HG02571 (cell line): ENCODE measurements around the gene STXBP3.
"Not testable (repeated sequence)": the region's sequence is repeated elsewhere in the genome, so short reads cannot be mapped to it uniquely, and the experiment has no call there.

Source experiments
- ATAC-seq: cut with Tn5 transposase; IDR thresholded peaks from one replicate; pipeline ENCODE4 v1.9.1; 2021; ENCODE audit warnings: mild to moderate bottlenecking, moderate library complexity; ENCODE audit not compliant: unreplicated experiment

Gene STXBP3

DNA sequence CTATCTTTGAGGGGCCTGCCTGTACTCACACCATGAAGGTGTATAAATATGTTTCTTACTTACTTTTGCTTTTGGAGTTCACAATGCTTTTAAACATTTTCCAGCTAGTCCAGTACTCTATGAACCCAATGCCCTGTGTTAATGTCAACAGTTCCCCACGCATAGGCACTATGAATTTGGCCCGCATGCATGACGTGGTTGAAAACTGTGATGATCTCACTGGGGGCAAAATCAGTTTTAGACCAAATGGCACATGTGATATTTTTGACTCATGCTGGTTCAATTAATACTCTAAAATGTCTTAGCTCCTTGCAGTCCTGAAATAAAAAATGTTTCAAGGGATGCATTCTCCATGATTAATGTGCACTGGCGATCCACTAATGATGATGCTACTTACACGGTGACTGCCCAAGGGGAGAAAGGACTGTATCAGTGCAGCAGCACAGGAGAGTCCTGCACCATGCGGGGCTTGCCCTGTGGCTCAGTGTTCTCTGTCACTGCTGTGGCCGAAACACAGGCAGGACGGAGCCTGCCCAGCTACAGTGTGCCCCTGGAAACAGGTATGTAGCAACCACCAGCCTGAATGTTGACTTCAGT lies 18.0 kb upstream of the STXBP3 start:
- no peak for ATAC-seq

DNA sequence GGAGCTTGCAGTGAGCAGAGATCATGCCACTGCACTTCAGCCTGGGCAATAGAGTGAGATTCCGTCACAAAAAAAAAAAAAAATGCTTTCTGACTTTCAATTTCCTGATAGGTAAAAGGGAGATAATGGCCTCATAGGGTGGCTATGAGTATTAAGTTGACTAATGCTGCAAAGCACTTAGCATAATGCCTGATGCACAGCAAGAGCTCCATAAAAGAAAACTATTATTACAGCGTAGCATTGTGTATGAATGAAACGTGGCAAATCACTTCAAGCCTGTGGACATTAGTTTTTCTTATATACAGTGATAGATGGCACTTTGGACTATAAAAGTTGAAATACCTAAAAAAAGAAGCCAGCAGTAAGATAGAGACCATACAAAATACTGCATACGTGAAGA lies 17.0 kb upstream of the STXBP3 start:
- no peak for ATAC-seq

DNA sequence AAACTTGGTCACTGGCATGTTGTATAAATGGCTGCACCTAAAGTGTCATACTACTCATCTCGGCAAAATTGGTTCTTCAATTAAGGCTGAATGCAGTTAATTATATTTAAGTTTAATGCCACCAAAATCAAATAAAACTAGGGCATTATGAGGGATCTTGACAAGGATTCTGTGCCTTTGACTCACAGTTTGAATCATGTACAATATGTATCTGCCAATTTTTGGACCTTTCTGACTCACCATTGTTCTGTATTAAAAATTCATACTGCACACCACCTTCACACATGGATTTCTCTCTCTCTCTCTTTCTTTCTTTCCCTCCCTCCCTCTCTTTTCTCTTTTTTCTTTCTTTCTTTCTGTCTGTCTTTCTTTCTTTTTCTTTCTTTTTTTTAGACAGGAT lies 14.1 kb upstream of the STXBP3 start:
- no peak for ATAC-seq

DNA sequence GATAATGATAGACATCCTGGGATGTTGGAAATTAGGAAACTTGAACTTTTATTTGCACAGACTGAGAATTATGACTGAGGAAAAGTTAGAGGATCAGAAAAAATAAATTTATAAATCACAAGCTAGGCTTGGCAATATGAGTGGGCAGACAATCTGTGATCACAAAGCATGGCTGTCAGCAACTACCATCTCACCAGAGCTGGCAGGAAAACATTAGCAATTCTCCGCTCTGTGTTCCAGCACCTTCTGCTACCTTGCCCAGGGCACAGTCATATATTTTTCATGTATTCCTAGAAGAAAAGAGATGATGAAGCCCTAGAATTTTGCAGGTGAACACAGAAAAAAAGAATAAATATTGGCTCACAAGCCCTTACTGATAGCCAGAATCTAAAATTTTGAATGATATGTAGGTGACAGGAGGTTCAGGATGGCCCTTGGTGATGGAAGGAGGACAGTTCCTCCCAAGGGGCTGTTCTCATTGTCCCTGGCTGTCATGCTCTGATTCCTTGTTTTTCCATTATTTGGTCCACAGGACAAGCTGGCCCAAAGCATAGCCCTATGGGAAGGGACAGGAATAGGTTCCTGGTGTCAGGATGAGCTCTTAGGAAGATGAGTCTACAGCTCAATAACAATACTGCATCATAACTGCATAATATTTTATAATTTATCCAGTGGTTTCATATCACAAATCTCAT lies 12.2 kb upstream of the STXBP3 start:
- no peak for ATAC-seq

DNA sequence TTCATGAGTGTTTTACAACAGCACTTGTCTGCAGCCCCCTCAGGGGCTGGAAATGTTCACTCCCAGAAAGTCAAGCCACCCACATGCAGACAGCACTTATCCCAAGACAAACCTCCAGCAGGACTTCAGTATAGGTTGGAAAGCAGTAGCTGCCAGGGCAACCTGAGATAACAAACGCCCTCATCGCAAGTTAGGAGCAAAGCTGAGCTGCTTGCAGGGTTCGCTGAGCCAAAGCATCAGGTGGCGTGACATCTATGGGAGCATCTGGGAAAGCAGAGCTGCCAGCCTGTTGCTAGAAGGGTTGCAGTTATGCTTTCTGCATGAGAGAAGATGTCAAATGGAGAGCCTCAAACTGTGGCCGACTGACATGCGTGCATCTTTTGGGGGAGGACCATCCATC lies 4.2 kb upstream of the STXBP3 start:
- ATAC-seq = no peak

DNA sequence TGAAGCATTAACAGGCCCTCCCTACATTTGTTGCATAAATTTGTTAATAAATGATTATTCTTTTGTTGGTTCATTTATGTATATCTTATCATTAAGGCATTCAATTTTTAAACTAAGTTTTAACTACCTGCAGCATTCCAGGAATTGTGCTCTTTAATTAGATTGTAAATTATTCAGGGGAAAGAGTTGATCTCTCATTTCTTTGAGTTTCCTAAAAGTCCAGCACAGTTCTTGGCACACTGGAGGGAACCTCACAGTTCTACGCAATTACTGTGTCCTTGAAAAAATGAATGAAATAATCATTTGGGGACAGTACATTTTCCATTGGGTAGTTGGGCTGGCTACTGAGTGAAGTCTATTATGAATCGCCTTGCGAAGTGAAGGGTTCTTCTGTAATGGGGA lies 493 bp upstream of the STXBP3 start:
- ATAC-seq = no peak

DNA sequence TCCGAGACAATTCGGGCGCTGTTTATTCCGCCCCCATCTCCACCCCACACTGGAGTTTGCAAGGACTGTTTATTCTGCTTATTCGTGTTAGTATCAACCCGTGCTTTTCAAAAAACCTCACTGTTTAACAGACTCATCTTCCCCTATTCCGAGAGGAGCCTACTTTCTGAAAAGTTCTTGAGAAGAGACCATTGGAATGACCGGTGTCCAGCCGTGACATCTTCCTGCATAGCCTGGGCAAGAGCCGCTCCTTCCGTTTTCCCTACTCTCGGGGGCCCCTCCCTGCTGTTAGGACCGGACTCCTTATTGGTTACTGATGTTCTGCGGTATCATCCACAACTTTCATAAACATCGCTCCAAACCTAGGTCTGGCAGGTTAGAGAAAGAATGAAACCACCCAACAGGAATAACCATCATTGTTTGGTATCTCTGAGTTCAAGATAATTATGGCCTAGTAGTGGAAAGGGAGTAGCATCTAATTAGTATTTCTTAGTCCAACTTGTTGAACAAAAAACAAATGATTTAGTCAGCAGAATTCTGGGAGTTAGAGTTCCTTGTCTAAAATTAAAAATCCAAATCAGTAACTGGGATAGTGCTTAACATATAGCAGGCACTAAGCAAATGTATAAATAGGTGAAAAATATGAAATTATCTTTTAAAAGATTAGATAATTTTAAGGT lies 837 bp downstream of the STXBP3 start:
- peak; percentile 28 for ATAC-seq

DNA sequence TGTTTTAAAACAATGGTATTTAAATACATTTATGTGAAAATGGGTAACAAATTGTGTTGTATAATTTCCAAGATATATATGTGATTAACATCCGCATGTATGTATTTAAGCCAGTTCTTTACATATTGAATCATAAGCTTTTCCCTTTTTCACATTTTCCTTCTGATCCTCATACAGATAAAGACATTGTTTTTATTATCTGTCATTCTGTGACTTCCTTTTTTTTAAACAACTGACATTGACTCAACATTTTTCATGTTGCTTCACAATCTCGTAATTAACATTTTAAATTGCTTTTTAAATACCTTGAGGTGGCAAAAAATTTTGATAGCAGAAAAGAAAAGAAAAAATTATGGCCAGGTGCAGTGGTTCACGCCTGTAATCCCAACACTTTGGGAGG lies 1.4 kb downstream of the STXBP3 start:
- ATAC-seq = no peak

DNA sequence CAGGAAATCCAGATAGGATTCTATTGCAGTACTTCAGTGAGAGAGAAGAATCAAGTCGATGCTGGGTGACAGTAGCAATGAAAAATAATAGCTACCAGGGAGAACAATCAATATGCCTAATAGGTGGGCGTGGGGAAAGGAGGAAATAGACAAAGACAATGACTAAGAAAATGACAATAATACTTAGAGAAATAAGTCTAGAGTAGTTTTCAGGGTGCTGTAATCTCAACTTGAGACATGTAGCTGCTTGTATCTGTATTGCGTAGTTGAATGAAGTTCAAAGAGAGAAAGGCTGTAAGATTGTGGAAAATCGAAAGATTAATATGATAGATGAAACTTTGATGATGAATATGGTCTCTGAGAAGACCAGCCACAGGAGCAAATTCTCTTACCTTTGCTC lies 2.6 kb downstream of the STXBP3 start:
- ATAC-seq = no peak

DNA sequence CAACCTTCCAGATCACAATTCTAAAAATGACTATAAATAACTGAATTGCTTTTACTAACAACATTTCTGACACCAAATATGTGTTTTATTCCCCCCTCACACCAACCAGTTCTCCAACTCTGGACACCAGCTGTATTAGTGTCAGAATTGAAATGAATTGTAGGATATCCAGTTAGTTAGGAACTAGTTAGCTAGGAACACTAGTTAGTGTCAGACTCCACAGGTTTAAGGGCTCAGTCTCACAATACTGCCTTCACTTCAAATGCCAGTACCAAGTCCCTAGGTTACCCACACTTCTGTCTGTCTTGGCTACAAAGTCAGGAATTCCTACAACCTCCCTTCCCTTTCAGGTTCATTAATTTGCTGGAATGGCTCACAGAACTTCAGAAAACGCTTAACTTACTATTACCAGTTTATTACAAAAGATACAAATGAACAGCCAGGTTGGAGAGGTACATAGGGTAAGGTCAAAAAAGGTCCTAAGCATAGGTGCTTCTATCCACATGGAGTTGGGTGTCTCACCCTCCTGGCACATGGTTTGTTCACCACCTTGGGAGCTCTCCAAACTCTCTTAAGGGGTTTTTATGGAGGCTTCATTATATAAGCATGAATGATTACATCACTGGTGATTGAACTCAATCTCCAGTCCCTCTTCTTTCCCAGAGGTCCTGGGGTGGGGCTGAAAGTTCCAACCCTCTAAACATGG lies 4.2 kb downstream of the STXBP3 start:
- no peak for ATAC-seq

DNA sequence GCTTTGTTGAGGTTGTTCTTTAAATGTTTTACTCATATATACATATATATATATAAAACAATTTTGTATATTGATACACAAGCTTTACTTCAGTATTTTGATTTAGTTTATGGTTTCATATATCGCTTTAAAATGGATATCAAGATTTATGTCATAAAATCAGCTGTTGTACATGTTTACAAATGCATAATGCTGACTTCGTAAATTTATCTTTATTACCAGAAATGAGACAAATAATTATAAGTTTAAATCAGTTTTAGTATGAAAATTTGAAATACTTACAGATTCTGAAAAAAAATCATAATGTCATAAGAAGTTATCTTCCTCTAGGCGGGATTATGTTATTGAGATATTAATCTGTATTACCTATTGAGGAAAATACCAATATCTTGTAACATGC lies 6.9 kb downstream of the STXBP3 start:
- ATAC-seq = no peak

DNA sequence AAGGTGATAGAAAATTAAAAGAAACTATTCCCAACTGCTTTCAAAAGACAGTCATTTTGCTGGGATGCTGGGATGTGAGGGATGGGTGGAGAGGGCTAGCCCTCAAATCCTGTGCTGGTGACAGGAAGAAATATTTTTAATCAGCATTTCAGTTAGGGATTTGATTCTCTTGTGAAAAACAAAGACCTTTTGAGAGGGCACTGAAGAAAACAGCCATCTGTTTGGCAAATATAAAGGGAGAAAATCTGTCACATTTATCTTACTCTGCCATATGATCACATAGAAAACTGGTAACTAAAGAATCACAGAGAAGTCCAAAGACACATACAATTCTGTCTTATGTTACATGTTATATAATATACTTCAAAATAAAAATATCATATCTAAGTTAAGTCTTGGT lies 12.3 kb downstream of the STXBP3 start:
- ATAC-seq = no peak

DNA sequence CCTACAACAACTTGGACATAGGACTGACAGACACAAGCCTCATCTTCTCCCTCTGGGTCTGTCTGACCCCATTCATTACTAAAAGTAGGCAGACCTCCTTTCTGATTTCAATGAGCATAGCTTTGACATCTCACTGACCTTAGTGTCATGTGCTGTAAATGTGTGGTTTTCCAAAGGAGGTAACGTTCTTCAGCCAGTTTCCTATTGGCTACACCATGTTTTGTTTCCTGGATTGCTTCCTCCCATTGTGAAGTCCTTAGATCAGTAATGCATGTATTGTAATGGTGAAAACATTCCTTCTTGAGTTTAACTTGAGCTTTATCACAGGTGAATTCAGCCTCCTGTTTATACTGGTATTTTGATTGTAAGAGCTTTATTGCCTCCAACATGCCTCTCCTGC lies 20.6 kb downstream of the STXBP3 start:
- ATAC-seq = no peak

DNA sequence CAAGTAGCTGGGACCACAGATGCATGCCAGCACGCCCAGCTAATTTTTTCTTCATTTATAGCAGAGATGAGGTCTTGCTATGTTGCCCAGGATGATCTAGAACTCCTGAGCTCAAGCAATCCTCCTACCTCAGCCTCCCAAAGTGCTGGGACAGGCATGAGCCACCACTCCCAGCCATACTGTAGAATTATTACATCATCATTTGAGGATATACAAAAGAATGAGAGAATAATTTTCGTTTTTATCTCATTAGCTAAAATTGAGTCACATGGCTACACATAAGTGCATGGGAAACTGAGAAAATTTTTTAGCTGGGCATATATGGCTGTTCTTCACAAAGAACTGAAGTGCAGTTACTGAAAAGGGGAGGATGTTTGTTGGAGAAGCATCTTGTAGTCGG lies 21.2 kb downstream of the STXBP3 start:
- no peak for ATAC-seq

DNA sequence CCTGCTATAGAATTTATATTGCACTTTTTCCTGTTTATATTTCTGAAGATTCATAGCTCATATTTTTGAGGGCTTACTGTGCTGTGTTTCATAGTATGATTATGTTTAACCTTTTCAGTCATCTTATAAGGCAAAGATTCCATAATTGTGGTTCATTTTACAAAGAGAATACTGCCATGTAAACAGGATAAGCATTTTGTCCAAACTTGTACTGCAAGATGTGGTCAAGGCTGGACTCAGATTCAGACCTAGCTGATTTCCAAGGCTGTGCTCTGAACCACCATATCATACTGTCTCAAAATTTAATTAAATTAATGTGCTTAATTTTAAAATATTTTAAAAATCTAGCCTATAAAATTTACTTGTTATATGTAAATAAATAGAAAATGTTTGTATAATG lies 31.4 kb downstream of the STXBP3 start:
- no peak for ATAC-seq

DNA sequence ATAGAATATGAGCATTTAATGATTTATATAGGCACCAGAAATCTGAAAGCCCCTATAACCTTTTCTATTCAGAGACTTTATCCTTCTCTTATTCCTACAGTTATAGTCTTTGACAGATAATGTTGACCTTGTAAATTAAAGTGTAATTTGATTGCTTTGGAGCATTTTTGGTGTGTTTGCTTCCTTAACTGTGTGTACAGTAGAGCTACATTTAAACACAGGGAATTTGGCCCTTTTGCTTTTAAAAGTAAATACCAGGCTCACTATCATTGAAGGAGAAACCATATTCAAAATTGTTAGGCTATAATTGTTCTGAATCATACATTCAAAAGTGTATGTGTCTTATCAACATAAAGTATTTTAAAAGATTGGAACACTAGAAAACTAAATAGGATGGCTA lies 33.0 kb downstream of the STXBP3 start:
- ATAC-seq = no peak

DNA sequence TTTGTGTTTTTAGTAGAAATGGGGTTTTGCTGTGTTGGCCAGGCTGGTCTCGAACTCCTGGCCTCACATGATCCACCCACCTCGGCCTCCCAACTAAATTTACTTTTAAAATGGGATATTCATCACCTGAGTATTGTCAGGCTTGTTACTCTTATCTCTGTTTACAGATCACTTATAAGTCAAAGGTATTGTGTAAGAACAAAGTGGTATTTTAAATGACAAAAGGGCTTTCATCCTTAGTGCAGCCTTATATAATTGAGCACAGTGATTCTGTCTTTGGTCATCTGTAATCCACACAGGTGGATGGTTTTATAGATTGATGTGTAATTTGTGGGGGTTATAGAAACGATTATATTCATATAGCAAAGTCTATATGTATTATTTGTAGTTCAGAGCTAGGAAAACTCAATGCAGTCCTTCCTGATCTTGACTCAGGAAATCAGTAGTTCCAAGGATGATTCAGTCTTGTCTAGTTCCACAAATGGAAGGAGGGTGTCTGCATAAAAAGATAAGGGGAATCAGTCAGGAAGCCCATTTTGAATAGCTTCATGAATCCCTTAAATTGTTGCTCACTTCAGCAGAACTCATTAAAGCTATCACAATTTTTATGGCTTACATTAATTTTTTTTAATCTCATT lies 34.6 kb downstream of the STXBP3 start:
- no peak for ATAC-seq

DNA sequence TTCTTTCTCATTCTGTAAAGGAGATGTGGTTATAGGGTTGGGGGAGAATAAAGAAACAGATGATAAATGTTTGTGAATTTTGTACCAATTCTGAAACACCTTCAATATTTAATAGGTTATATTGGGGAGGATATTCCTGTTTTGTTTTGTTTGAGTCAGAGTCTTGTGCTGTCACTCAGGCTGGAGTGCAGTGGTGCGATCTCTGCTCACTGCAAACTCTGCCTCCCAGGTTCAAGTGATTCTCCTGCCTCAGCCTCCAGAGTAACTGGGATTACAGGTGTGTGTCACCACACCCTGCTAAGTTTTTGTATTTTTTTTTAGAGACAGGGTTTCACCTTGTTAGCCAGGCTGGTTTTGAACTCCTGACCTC lies 35.1 kb downstream of the STXBP3 start:
- ATAC-seq = not testable (repeated sequence)

DNA sequence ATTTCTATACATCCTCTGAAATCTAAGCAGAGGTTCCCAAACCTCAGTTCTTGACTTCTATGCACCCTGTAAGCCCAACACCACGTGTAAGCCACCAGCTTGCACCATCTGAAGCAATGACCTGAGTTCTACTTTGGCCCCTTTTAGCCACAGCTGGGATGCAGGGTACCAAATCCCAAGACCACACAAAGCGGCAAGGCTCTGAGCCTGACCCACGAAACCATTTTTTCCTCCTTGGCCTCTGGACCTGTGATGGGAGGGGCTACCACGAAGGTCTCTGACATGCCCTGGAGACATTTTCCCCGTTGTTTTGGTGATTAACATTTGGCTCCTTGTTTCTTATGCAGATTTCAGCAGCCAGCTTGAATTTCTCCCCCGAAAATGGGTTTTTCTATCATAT lies 38.8 kb downstream of the STXBP3 start:
- ATAC-seq = no peak

DNA sequence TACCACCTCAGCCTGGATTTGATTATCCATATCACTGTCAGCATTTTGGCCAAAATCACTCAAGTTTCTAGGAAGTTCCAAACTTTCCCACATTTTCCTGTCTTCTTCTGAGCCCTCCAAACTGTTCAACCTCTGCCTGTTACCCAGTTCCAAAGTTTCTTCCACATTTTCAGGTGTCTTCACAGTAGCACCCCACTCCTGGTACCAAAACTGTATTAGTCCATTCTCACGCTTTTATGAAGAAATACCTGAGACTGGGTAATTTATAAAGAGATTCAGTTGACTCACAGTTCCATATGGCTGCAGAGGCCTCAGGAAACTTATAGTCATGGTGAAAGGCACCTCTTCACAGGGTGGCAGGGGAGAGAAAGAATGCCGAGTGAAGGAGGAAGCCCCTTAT lies 39.4 kb downstream of the STXBP3 start:
- no peak for ATAC-seq

DNA sequence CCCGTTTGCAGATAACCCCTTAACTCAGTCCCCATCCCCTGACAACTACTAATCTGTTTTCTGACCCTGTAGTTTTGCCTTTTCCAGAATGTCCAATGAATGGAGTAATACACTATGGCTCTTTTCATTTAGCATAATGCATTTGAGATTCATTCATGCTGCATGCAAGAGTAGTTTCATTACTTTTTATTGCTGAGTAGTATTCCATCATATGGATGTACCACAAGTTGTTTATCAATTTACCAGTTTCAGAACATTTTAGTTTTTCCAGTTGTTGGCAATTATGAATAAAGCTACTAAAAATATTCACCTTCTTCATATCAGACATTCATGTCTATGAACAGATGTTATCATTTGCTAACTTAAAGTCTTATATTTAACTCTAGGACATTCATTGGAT lies 45.3 kb downstream of the STXBP3 start:
- no peak for ATAC-seq

DNA sequence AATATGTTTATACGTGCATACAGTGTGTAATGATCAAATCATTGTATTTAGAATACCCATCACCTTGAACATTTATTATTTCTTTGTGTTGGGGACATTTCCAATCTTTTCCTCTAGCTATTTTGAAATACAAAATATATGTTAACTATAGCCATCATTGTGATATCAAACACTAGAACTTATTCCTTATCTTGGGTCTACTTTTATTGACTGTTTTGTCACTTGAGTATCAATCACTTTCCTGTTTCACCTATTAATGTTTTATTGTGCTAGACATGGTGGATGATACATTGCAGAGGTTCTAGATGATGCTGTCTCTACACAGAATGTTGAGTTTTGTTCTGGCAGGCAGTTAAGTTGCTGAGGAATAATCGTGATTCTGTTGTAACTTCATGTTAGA lies 45.9 kb downstream of the STXBP3 start:
- no peak for ATAC-seq
